Iris pigment epithelial cell (primary cell): Measurements from ENCODE around the gene SUOX.
A peak's percentile ranks its signal among the peaks of the same experiment; 100 is the strongest.

ENCODE experiments used
- DNase-seq: peaks from one replicate; pipeline ENCODE4 v3.0.0-alpha.2; 2011; ENCODE audit warnings: low read depth

Gene SUOX

GRCh38 chr12:56020423-56021184, 23.5 kb downstream of the SUOX start, which contains the start of gene IKZF4:
TSS of gene IKZF4 (plus strand) at chr12:56021043. CDS start at chr12:56021494, 451 bp downstream.
- peak; percentile 28 for DNase-seq

- DNase-seq: no peak
Measured at GRCh38 chr12:56021889-56022497, 24.9 kb downstream of the SUOX start.

GRCh38 chr12:56028511-56029165, 31.6 kb downstream of the SUOX start:
- peak; percentile 18 for DNase-seq

- DNase-seq: peak; percentile 34
Measured at GRCh38 chr12:56029166-56029519, 32.1 kb downstream of the SUOX start.

GRCh38 chr12:56029666-56030293, 32.7 kb downstream of the SUOX start:
- peak; percentile 66 for DNase-seq

- no peak for DNase-seq
Measured at GRCh38 chr12:56031987-56032386, 34.9 kb downstream of the SUOX start.

- DNase-seq: no peak
Measured at GRCh38 chr12:56034586-56035332, 37.7 kb downstream of the SUOX start.

GRCh38 chr12:56037161-56037560, 40.1 kb downstream of the SUOX start:
- no peak for DNase-seq

GRCh38 chr12:56038022-56038655, 41.1 kb downstream of the SUOX start:
- DNase-seq: no peak

GRCh38 chr12:56040151-56040550, 43.1 kb downstream of the SUOX start:
- no peak for DNase-seq

GRCh38 chr12:56040963-56041551, 44.0 kb downstream of the SUOX start:
- DNase-seq: no peak

GRCh38 chr12:56041552-56042429, 44.7 kb downstream of the SUOX start, which contains the start of gene RPS26:
TSS of gene RPS26 (plus strand) at chr12:56041918. CDS start at chr12:56042167, 249 bp downstream.
- peak; percentile 100 for DNase-seq

GRCh38 chr12:56042430-56042813, 45.3 kb downstream of the SUOX start:
- DNase-seq: peak; percentile 6

- DNase-seq: no peak
Measured at GRCh38 chr12:56042843-56043242, 45.8 kb downstream of the SUOX start.

GRCh38 chr12:56046027-56046780, 49.1 kb downstream of the SUOX start:
- no peak for DNase-seq

- DNase-seq: no peak
Measured at GRCh38 chr12:56053407-56053893, 56.4 kb downstream of the SUOX start.
